SU-DHL-6 (cell line): ENCODE results near the gene ADIRF.

Source experiments
- H2AFZ ChIP-seq: fragments of 200-600 bp; sonication (generic); 2 replicates; pipeline ENCODE4 v1.6.1; 2014; ENCODE audit warnings: low read depth, mild to moderate bottlenecking, moderate library complexity, mixed read lengths, antibody characterized with exemption, low read length; ENCODE audit not compliant: severe bottlenecking
- H3F3A ChIP-seq: fragments of 200-600 bp; shearing (Covaris generic); 2 replicates; pipeline ENCODE4 v1.6.0; 2016; ENCODE audit warnings: antibody characterized with exemption, mild to moderate bottlenecking; ENCODE audit not compliant: insufficient read depth
- H3K27ac ChIP-seq: fragments of 200-600 bp; sonication (generic); 2 replicates; pipeline ENCODE4 v1.5.1; 2016; ENCODE audit warnings: low read depth, mild to moderate bottlenecking, low read length, moderate library complexity, mixed read lengths
- H3K27me3 ChIP-seq: fragments of 200-600 bp; sonication (generic), shearing (Covaris generic); 2 replicates; pipeline ENCODE4 v1.6.0; 2014; ENCODE audit warnings: mild to moderate bottlenecking, low read length
- H3K36me3 ChIP-seq: fragments of 200-600 bp; sonication (generic); 2 replicates; pipeline ENCODE4 v1.6.1; 2014; ENCODE audit warnings: mild to moderate bottlenecking, low read length, mixed read lengths
- H3K4me2 ChIP-seq: fragments of 300-600, 200-600 bp; shearing (Covaris generic), sonication (generic); 2 replicates; pipeline ENCODE4 v1.6.0; 2014; ENCODE audit warnings: low read length, low read depth, mild to moderate bottlenecking; ENCODE audit not compliant: poor library complexity, severe bottlenecking
- H3K4me3 ChIP-seq: fragments of 200-600 bp; sonication (generic); 2 replicates; pipeline ENCODE4 v1.5.1; 2014; ENCODE audit warnings: antibody characterized with exemption, low read length, mild to moderate bottlenecking, mixed read lengths; ENCODE audit not compliant: insufficient read depth, poor library complexity, severe bottlenecking
- H3K79me2 ChIP-seq: fragments of 200-600 bp; sonication (generic); 2 replicates; pipeline ENCODE4 v1.6.1; 2014; ENCODE audit warnings: mild to moderate bottlenecking, low read length, moderate library complexity; ENCODE audit not compliant: insufficient read depth
- H3K9ac ChIP-seq: fragments of 200-600 bp; sonication (generic); 2 replicates; pipeline ENCODE4 v1.7.0; 2014; ENCODE audit warnings: mild to moderate bottlenecking, low read length
- H3K9me2 ChIP-seq: fragments of 200-600 bp; sonication (generic); replicated peaks from 2 replicates; pipeline ENCODE4 v1.6.1; 2014; ENCODE audit warnings: low read length; ENCODE audit not compliant: insufficient read depth
- H3K9me3 ChIP-seq: fragments of 200-600 bp; sonication (generic); 2 replicates; pipeline ENCODE4 v1.6.1; 2014; ENCODE audit warnings: low read length, mixed read lengths; ENCODE audit not compliant: insufficient read depth
- H4K20me1 ChIP-seq: fragments of 200-600 bp; sonication (generic); 2 replicates; pipeline ENCODE4 v1.6.1; 2014; ENCODE audit warnings: low read depth, mild to moderate bottlenecking, antibody characterized with exemption, low read length, moderate library complexity, mixed read lengths
- EZH2phosphoT487 ChIP-seq: fragments of 200-600 bp; sonication (generic), shearing (Covaris generic); conservative IDR thresholded peaks from 2 replicates; pipeline ENCODE4 v1.6.1; 2018; ENCODE audit warnings: mild to moderate bottlenecking, antibody characterized with exemption, low read length, moderate library complexity, mixed read lengths
- TF ChIP-seq, protein P1 (sequence below): fragments of 200-600 bp; sonication (generic); IDR thresholded peaks from one replicate; pipeline ENCODE4 v1.5.1; 2017; ENCODE audit warnings: antibody characterized with exemption, mild to moderate bottlenecking, low read length, moderate library complexity; ENCODE audit not compliant: insufficient read depth, poor library complexity, severe bottlenecking

Gene ADIRF

GRCh38 chr10:86956195-86956847 is 12.0 kb upstream of the ADIRF start:
- H3K36me3 ChIP-seq: no peaks in the 10 kb centered on the region

DNA sequence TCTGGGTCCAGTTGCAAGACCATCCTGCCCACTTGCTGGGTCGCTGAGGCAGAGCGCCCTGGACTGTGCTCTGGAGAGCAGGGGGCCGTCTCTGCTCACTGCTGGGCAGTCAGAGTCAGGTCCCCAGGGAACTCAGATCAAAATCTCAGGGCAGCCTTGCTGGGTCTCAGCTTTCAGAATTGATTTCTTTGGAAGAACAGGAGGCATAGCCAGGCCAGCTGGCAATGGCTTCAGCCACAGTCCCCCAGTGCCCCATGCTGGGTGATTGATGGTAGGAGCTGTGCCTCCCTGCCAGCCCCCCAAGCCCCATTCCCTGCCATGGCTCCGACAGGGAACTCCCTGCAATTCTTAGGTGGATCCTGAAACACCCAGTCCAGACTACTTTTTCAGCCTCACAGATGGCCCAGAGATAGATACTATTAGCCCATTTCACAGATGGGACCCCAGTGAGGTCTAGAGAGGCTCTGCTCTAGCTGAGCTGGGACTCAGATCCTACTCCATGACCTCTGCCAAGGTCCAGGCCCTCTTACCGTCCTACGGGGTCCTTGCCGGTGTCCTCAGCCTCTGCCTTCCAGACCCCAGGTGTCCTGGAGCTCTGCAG is 11.3 kb upstream of the ADIRF start:
- no peaks in the 10 kb centered on the region for H3K9me3 ChIP-seq
- no peaks in the 10 kb centered on the region for H3K36me3 ChIP-seq
- TF ChIP-seq, protein P1, sequence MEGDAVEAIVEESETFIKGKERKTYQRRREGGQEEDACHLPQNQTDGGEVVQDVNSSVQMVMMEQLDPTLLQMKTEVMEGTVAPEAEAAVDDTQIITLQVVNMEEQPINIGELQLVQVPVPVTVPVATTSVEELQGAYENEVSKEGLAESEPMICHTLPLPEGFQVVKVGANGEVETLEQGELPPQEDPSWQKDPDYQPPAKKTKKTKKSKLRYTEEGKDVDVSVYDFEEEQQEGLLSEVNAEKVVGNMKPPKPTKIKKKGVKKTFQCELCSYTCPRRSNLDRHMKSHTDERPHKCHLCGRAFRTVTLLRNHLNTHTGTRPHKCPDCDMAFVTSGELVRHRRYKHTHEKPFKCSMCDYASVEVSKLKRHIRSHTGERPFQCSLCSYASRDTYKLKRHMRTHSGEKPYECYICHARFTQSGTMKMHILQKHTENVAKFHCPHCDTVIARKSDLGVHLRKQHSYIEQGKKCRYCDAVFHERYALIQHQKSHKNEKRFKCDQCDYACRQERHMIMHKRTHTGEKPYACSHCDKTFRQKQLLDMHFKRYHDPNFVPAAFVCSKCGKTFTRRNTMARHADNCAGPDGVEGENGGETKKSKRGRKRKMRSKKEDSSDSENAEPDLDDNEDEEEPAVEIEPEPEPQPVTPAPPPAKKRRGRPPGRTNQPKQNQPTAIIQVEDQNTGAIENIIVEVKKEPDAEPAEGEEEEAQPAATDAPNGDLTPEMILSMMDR: no peak
- no peak for TF ChIP-seq EZH2phosphoT487
- no peaks in the 10 kb centered on the region for H3F3A ChIP-seq
- H3K4me3 ChIP-seq: no peak overlapping the region
- H3K79me2 ChIP-seq: no peaks in the 10 kb centered on the region
- no peak overlapping the region for H3K9ac ChIP-seq
- H3K4me2 ChIP-seq: no peak overlapping the region
- no peak overlapping the region for H2AFZ ChIP-seq
- no peaks in the 10 kb centered on the region for H3K27me3 ChIP-seq
- H3K27ac ChIP-seq: no peak overlapping the region
- no peaks in the 10 kb centered on the region for H3K9me2 ChIP-seq
- H4K20me1 ChIP-seq: no peaks in the 10 kb centered on the region

More at GRCh38 chr10:86956195-86956847, 12.0 kb upstream of the ADIRF start:
- Histone ChIP-seq H3K9me2 (no peaks in the 10 kb centered on the region), H2AFZ (no peak overlapping the region), H3K4me2 (no peak overlapping the region), H3K9me3 (no peaks in the 10 kb centered on the region), H4K20me1 (no peaks in the 10 kb centered on the region), H3K27me3 (no peaks in the 10 kb centered on the region), H3K9ac (no peak overlapping the region), H3K4me3 (no peak overlapping the region), H3F3A (no peaks in the 10 kb centered on the region), H3K79me2 (no peaks in the 10 kb centered on the region), H3K27ac (no peak overlapping the region)
- TF ChIP-seq, protein P1: no peak
- TF ChIP-seq EZH2phosphoT487: no peak

DNA sequence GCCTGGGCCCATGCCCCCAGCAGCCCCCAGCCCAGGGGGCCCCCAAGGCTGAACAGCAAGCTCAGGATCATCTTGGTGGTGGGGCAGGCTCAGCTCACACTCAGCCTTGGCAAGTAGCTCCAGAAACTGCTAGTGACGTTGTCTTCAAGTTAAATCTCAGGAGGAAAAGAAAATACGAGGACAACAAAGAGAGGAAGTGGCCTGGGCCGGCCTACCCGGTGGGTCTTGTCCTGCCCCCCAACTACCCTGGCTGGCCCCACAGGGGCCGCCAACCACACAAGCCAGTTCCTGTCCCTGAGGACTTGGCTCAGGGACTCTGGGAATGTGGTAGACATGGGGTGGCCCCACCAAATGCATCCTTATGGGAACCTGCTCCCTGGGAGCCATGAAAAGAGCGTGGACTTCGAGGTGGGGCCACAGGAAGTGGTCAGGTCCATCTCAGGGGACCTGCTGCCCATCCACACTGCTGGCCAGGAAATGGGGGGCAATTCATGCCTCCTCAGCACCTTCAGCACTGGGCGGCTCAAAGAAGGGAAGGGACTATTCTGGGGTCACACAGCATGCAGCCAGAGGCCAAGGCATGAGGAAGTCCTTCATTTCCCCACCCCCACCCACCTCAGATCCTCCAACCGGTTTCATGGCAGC is 10.7 kb upstream of the ADIRF start, which contains the start of gene MMRN2:
MMRN2 (minus strand) TSS at position 145 of the 645 bp plus-strand sequence; CDS start at position 71, 74 bp downstream.
- TF ChIP-seq, protein P1: no peak
- no peak for TF ChIP-seq EZH2phosphoT487
- Histone ChIP-seq H3K9me2 (no peaks in the 10 kb centered on the region), H3K27ac (no peak within 1 kb of the TSS), H4K20me1 (no peaks in the 10 kb centered on the region), H3K36me3 (no peaks in the 10 kb centered on the region), H3K9me3 (no peaks in the 10 kb centered on the region), H3K4me2 (no peak within 1 kb of the TSS), H3K9ac (no peak within 1 kb of the TSS), H3K4me3 (no peak within 1 kb of the TSS), H3F3A (no peaks in the 10 kb centered on the region), H3K79me2 (no peaks in the 10 kb centered on the region), H2AFZ (no peak within 1 kb of the TSS), H3K27me3 (no peaks in the 10 kb centered on the region)
